GM12874 (cell line): ENCODE results near the gene LRRC9.

Experiments
- TF ChIP-seq, protein P1 (sequence below): IDR thresholded peaks from 2 replicates; pipeline ENCODE4 v1.5.1; 2011; ENCODE audit warnings: low read depth, mild to moderate bottlenecking, control low read depth, low read length, moderate library complexity; ENCODE audit not compliant: insufficient read depth

Gene LRRC9

GRCh38 chr14:60079723-60080122, 159.8 kb downstream of the LRRC9 start:
- TF ChIP-seq, protein P1, sequence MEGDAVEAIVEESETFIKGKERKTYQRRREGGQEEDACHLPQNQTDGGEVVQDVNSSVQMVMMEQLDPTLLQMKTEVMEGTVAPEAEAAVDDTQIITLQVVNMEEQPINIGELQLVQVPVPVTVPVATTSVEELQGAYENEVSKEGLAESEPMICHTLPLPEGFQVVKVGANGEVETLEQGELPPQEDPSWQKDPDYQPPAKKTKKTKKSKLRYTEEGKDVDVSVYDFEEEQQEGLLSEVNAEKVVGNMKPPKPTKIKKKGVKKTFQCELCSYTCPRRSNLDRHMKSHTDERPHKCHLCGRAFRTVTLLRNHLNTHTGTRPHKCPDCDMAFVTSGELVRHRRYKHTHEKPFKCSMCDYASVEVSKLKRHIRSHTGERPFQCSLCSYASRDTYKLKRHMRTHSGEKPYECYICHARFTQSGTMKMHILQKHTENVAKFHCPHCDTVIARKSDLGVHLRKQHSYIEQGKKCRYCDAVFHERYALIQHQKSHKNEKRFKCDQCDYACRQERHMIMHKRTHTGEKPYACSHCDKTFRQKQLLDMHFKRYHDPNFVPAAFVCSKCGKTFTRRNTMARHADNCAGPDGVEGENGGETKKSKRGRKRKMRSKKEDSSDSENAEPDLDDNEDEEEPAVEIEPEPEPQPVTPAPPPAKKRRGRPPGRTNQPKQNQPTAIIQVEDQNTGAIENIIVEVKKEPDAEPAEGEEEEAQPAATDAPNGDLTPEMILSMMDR: no peak

DNA sequence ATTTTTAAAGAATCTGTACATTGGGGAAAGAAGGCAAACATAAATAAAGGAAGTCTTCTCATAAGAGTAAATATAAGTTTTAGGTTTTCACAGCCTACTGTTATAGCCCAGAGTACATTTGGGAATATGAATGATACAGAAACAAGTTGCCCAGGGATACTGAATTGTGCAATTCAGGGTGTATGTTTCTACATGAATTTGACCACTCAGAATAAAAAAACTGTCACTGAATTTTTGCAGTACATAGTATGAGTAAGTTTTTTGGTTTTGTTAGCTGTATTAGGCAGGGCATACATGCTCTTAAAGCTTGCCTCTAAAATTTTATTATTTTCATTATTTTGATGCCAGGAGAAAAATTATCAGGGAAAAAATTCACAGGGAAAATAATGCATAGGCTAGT, 165.1 kb downstream of the LRRC9 start:
- TF ChIP-seq, protein P1: no peak

- TF ChIP-seq, protein P1: no peak
Measured at GRCh38 chr14:60085693-60086092, 165.7 kb downstream of the LRRC9 start.

- TF ChIP-seq, protein P1: no peak
Measured at GRCh38 chr14:60087668-60088067, 167.7 kb downstream of the LRRC9 start.

GRCh38 chr14:60089221-60089620, 169.3 kb downstream of the LRRC9 start:
- TF ChIP-seq, protein P1: no peak

GRCh38 chr14:60090864-60091519, 171.0 kb downstream of the LRRC9 start:
- TF ChIP-seq, protein P1: no peak

DNA sequence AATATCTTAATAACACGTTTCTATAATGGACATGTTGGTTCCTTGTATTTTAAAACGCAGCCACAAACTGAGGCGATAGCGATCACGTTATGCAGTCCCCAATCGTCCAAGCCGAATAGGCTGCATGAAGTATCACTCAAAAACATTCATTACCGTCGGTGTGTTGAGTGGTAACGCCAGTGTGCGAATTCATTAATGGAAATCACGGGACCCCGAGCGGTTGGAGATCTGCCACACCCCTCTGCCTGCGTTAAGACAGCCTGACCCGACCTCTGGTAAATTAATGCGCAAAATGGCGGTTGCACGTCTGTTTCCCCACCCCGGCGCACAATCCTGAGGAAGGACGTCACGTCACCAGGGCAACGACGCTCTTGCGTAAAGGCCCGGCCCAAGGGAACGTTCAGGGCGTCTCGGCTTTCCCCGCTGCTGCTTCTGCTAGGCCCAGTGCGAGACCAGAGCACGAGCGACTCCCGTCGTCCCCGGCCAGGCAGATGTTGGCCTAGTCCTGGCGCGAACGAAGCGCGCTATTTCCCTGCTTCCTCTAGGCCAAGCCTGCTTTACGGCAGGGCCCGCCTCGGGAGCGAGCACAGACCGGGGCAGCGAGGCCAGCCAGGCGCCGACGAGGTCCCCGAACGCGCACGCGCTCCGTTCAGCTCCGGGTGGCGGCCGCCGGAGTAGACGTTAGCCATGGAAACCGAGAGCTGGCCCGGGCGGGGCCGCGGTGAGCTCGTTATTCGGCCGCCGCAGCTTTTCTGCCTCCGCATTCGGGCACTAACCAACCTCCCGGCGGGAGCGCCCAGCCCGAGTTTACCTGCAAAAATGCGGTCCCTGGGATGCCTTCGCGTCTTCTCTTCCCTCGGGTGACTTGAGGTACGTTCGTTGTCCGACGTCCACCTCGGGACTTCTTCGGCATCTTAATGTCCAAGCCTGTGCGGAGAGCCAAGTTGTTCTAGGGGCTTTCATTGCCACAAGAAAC, 171.9 kb downstream of the LRRC9 start, which contains the start of gene PCNX4:
PCNX4 (plus strand) TSS at position 374 of the 976 bp plus-strand sequence. CDS start 15,716 bp downstream, outside the sequence.
- TF ChIP-seq, protein P1: no peak
